Activated CD4-positive, alpha-beta memory T cell treated with anti-CD3 and anti-CD28 coated beads, Interleukin-2, amount 10 ng/mL, durations not matched to agents 7 days and 5 days (primary cell): ENCODE measurements around the gene BRMS1. TPM values are rescaled to one million over a fixed set of nuclear protein-coding genes. Genes with fewer than 3 reads are reported as not detected.
"Not testable (repeated sequence)": the region's sequence is repeated elsewhere in the genome, so short reads cannot be mapped to it uniquely, and the experiment has no call there.

ENCODE experiments used
- CTCF ChIA-PET: fragments of 350-600 bp; sonication (Branson Sonifier 250); formaldehyde crosslinking; loops from one replicate; lab custom pipeline; 2021; ENCODE audit warnings: antibody characterized with exemption, inconsistent platforms; lab: Charles Lee
- POLR2A ChIA-PET: fragments of 350-600 bp; sonication (Branson Sonifier 250); formaldehyde crosslinking; loops from one replicate; lab custom pipeline; 2021; ENCODE audit warnings: antibody characterized with exemption; lab: Charles Lee
- DNase-seq: peaks from one replicate; pipeline ENCODE4 v3.0.0-alpha.2; 2020
- H3K27ac Mint-ChIP-seq: one replicate; pipeline ENCODE4 v1.8.0; 2021; ENCODE audit warnings: mild to moderate bottlenecking, mixed read lengths
- H3K27me3 Mint-ChIP-seq: one replicate; pipeline ENCODE4 v1.8.0; 2021; ENCODE audit warnings: mixed read lengths
- H3K36me3 Mint-ChIP-seq: one replicate; pipeline ENCODE4 v1.8.0; 2021; ENCODE audit warnings: low read depth, mixed read lengths
- H3K4me1 Mint-ChIP-seq: one replicate; pipeline ENCODE4 v1.8.0; 2021; ENCODE audit warnings: mixed read lengths
- H3K4me3 Mint-ChIP-seq: one replicate; pipeline ENCODE4 v1.8.0; 2021; ENCODE audit warnings: mild to moderate bottlenecking, mixed read lengths
- H3K9me3 Mint-ChIP-seq: one replicate; pipeline ENCODE4 v1.8.0; 2021; ENCODE audit warnings: mixed read lengths
- total RNA-seq, 2 experiments: library from RNA; stranded (reverse); gene quantifications; one replicate each; pipeline ENCODE4 v1.2.3, GENCODE V29; 2021

The BRMS1 gene
- total RNA-seq, 2 experiments from 2014 or later = 39.7 to 40.4 TPM

- ChIA-PET CTCF (interaction anchor here (1.1 to 2.1 kb wide), 3 partner anchors 24 to 29 kb away, joined by 3 to 7 read pairs (median 3); no protein-coding TSS in a partner anchor), POLR2A (no interaction called here)
- Mint-ChIP-seq H3K27ac (no peak overlapping the region), H3K9me3 (no peaks in the 10 kb centered on the region), H3K27me3 (no peaks in the 10 kb centered on the region), H3K36me3 (no peaks in the 10 kb centered on the region), H3K4me1 (no peaks in the 10 kb centered on the region), H3K4me3 (no peak overlapping the region)
- no peak for DNase-seq
These were observed 15.6 kb upstream of the BRMS1 start for GRCh38 chr11:66360406-66361073.

GRCh38 chr11:66359662-66360087 lies 14.8 kb upstream of the BRMS1 start:
- POLR2A ChIA-PET = no interaction called here
- no peaks in the 10 kb centered on the region for H3K36me3 Mint-ChIP-seq

GRCh38 chr11:66350560-66351235 lies 5.8 kb upstream of the BRMS1 start:
- H3K4me1 Mint-ChIP-seq = peaks cover 19% of the 10 kb centered on the region
- H3K4me3 Mint-ChIP-seq, H3K27me3 Mint-ChIP-seq, H3K27ac Mint-ChIP-seq, POLR2A ChIA-PET, DNase-seq, H3K9me3 Mint-ChIP-seq, H3K36me3 Mint-ChIP-seq: not testable (repeated sequence)
- CTCF ChIA-PET = interaction anchor here (1.0 to 1.6 kb wide), 3 partner anchors 13 to 39 kb away, joined by 4 to 7 read pairs (median 4); no protein-coding TSS in a partner anchor

More at GRCh38 chr11:66359662-66360087, 14.8 kb upstream of the BRMS1 start:
- Mint-ChIP-seq H3K9me3 (no peaks in the 10 kb centered on the region), H3K27ac (no peak overlapping the region), H3K4me1 (no peaks in the 10 kb centered on the region), H3K27me3 (no peaks in the 10 kb centered on the region), H3K4me3 (no peak overlapping the region)
- no peak for DNase-seq
- CTCF ChIA-PET = no interaction called here

GRCh38 chr11:66349084-66349386 lies 4.1 kb upstream of the BRMS1 start:
- Mint-ChIP-seq H3K9me3 (no peaks in the 10 kb centered on the region), H3K4me1 (peaks cover 34% of the 10 kb centered on the region), H3K4me3 (peak overlapping the region; percentile 11), H3K27me3 (no peaks in the 10 kb centered on the region), H3K36me3 (peaks cover 4% of the 10 kb centered on the region), H3K27ac (peak overlapping the region; percentile 34)
- ChIA-PET POLR2A (no interaction called here), CTCF (no interaction called here)
- no peak for DNase-seq

- H3K4me1 Mint-ChIP-seq = peaks cover 47% of the 10 kb centered on the region
- no peaks in the 10 kb centered on the region for H3K9me3 Mint-ChIP-seq
- CTCF ChIA-PET = interaction anchor here (0.9 to 1.4 kb wide), 4 partner anchors 18 to 41 kb away, joined by 3 to 13 read pairs (median 5); no protein-coding TSS in a partner anchor
- DNase-seq = peak; percentile 87
- POLR2A ChIA-PET = interaction anchor here (0.7 to 1.4 kb wide), 5 partner anchors 12 to 331 kb away, joined by 3 to 7 read pairs (median 3); partner anchors contain the start of gene MRPL11
- H3K36me3 Mint-ChIP-seq = peaks cover 10% of the 10 kb centered on the region
- H3K27me3 Mint-ChIP-seq = no peaks in the 10 kb centered on the region
- peak within 1 kb of the TSS; percentile 81 for H3K27ac Mint-ChIP-seq
- peak within 1 kb of the TSS; percentile 84 for H3K4me3 Mint-ChIP-seq
These were observed 2.7 kb upstream of the BRMS1 start, which contains the start of gene B4GAT1 for GRCh38 chr11:66347425-66348276. TSS of gene B4GAT1 (minus strand) at chr11:66347629. CDS start at chr11:66347545, 84 bp downstream.

GRCh38 chr11:66346476-66347424 lies 1.8 kb upstream of the BRMS1 start:
- Mint-ChIP-seq H3K27ac (peak overlapping the region; percentile 40), H3K9me3 (no peaks in the 10 kb centered on the region), H3K27me3 (no peaks in the 10 kb centered on the region), H3K36me3 (peaks cover 17% of the 10 kb centered on the region), H3K4me1 (peaks cover 48% of the 10 kb centered on the region), H3K4me3 (peak overlapping the region; percentile 71)
- CTCF ChIA-PET = interaction anchor here (1.0 to 4.1 kb wide), 4 partner anchors 34 to 43 kb away, joined by 3 to 25 read pairs (median 16); no protein-coding TSS in a partner anchor
- POLR2A ChIA-PET = interaction anchor here (0.7 to 3.5 kb wide), 7 partner anchors 11 to 292 kb away, joined by 3 to 23 read pairs (median 5); partner anchors contain the start of genes RBM4 and SLC29A2
- DNase-seq = no peak

- peak overlapping the region; percentile 96 for H3K4me3 Mint-ChIP-seq
- H3K27ac Mint-ChIP-seq = peak overlapping the region; percentile 87
- peaks cover 51% of the 10 kb centered on the region for H3K4me1 Mint-ChIP-seq
- POLR2A ChIA-PET = interaction anchor here (1.0 to 3.5 kb wide), 11 partner anchors 9 to 497 kb away, joined by 3 to 23 read pairs (median 5); partner anchors contain the start of genes BANF1, EIF1AD, MRPL11 and RCE1
- CTCF ChIA-PET = interaction anchor here (0.6 to 4.1 kb wide), 8 partner anchors 10 to 117 kb away, joined by 3 to 25 read pairs (median 4); partner anchors contain the start of gene SLC29A2
- H3K27me3 Mint-ChIP-seq = no peaks in the 10 kb centered on the region
- H3K36me3 Mint-ChIP-seq = peaks cover 28% of the 10 kb centered on the region
- H3K9me3 Mint-ChIP-seq = no peaks in the 10 kb centered on the region
- DNase-seq = no peak
These were observed 379 bp upstream of the BRMS1 start for GRCh38 chr11:66345316-66345649.

- CTCF ChIA-PET = interaction anchor here (4.1 kb wide), 1 partner anchor 43 kb away, joined by 19 read pairs; no protein-coding TSS in a partner anchor
- no peak overlapping the region for H3K27ac Mint-ChIP-seq
- no peaks in the 10 kb centered on the region for H3K9me3 Mint-ChIP-seq
- H3K27me3 Mint-ChIP-seq = no peaks in the 10 kb centered on the region
- H3K4me3 Mint-ChIP-seq = peak overlapping the region; percentile 96
- H3K4me1 Mint-ChIP-seq = peaks cover 47% of the 10 kb centered on the region
- peaks cover 36% of the 10 kb centered on the region for H3K36me3 Mint-ChIP-seq
- DNase-seq = no peak
- POLR2A ChIA-PET = interaction anchor here (2.0 kb wide), 1 partner anchor 8 kb away, joined by 13 read pairs; the partner anchor contains the start of gene RIN1
These were observed 1.7 kb downstream of the BRMS1 start for GRCh38 chr11:66343176-66343575.

GRCh38 chr11:66341502-66342126 lies 3.3 kb downstream of the BRMS1 start:
- H3K4me1 Mint-ChIP-seq = peaks cover 57% of the 10 kb centered on the region
- CTCF ChIA-PET = no interaction called here
- H3K27me3 Mint-ChIP-seq = no peaks in the 10 kb centered on the region
- H3K27ac Mint-ChIP-seq = no peak overlapping the region
- POLR2A ChIA-PET = interaction anchor here (1.7 kb wide), 1 partner anchor 29 kb away, joined by 4 read pairs; no protein-coding TSS in a partner anchor
- H3K4me3 Mint-ChIP-seq = no peak overlapping the region
- no peaks in the 10 kb centered on the region for H3K9me3 Mint-ChIP-seq
- DNase-seq = no peak
- H3K36me3 Mint-ChIP-seq = peaks cover 40% of the 10 kb centered on the region

- Mint-ChIP-seq H3K4me1 (peaks cover 58% of the 10 kb centered on the region), H3K9me3 (no peaks in the 10 kb centered on the region), H3K27ac (no peak overlapping the region), H3K4me3 (no peak overlapping the region), H3K27me3 (peaks cover 2% of the 10 kb centered on the region), H3K36me3 (peaks cover 40% of the 10 kb centered on the region)
- CTCF ChIA-PET = no interaction called here
- POLR2A ChIA-PET = interaction anchor here (1.7 kb wide), 1 partner anchor 28 kb away, joined by 4 read pairs; no protein-coding TSS in a partner anchor
- no peak for DNase-seq
These were observed 4.1 kb downstream of the BRMS1 start for GRCh38 chr11:66340596-66341501.
